IMR-90 (cell line): Measurements from ENCODE around the gene LCA5. TPM values are rescaled to one million over a fixed set of nuclear protein-coding genes. Genes with fewer than 3 reads are reported as not detected.

Source experiments
- ATAC-seq: fragments of 200-7000 bp; cut with Tn5 transposase; 2 replicates; pipeline ENCODE4 v1.9.1; 2020; ENCODE audit warnings: low read depth, mild to moderate bottlenecking, moderate library complexity
- BruUV-seq: library from RNA; stranded (reverse); fragments of 400-500 nt; replicated peaks from 2 replicates; lab custom pipeline; 2021; lab: Mats Ljungman, UMichigan
- CTCF ChIA-PET: fragments of 300-600 bp; formaldehyde crosslinking; extraction: SDS; loops from one replicate; lab custom pipeline; 2021; ENCODE audit warnings: antibody characterized with exemption; lab: Yijun Ruan, JAX
- POLR2A ChIA-PET: fragments of 300-600 bp; sonication (Branson Sonifier 250); formaldehyde crosslinking; loops from one replicate; lab custom pipeline; 2022; ENCODE audit warnings: antibody characterized with exemption; ENCODE audit not compliant: unreplicated experiment; lab: Charles Lee
- DNase-seq: peaks from one replicate; pipeline ENCODE4 v3.0.0; 2013
- H2AFZ ChIP-seq: replicated peaks from 2 replicates; pipeline ENCODE3; 2013; ENCODE audit warnings: low read length, mild to moderate bottlenecking; ENCODE audit not compliant: poor library complexity
- H2AK5ac ChIP-seq: 2 replicates; pipeline ENCODE4 v1.6.1; 2013; ENCODE audit warnings: low read depth, low read length, inconsistent platforms
- H2AK9ac ChIP-seq: replicated peaks from 2 replicates; pipeline ENCODE3; 2013; ENCODE audit warnings: mild to moderate bottlenecking, low read depth, low read length, moderate library complexity; ENCODE audit not compliant: poor library complexity
- H2BK120ac ChIP-seq: 2 replicates; pipeline ENCODE4 v1.6.1; 2013; ENCODE audit warnings: low read depth, low read length, inconsistent platforms
- H2BK15ac ChIP-seq: 3 replicates; pipeline ENCODE4 v1.6.1; 2013; ENCODE audit warnings: low read depth, low read length, inconsistent platforms
- H2BK20ac ChIP-seq: 2 replicates; pipeline ENCODE4 v1.6.1; 2013; ENCODE audit warnings: low read depth, mild to moderate bottlenecking, inconsistent platforms, low read length, moderate library complexity
- H2BK5ac ChIP-seq: 2 replicates; pipeline ENCODE4 v1.6.1; 2013; ENCODE audit warnings: mild to moderate bottlenecking, low read depth, low read length, inconsistent platforms; ENCODE audit not compliant: poor library complexity, severe bottlenecking
- H3K14ac ChIP-seq: replicated peaks from 2 replicates; pipeline ENCODE4 v1.6.1; 2013; ENCODE audit warnings: low read depth, low read length, inconsistent platforms
- H3K18ac ChIP-seq: 2 replicates; pipeline ENCODE4 v1.6.1; 2013; ENCODE audit warnings: low read depth, low read length, control low read depth
- H3K23ac ChIP-seq: 2 replicates; pipeline ENCODE4 v1.6.1; 2013; ENCODE audit warnings: low read depth, low read length, inconsistent platforms
- H3K27ac ChIP-seq: 2 replicates; pipeline ENCODE4 v1.5.1; 2013; ENCODE audit warnings: mild to moderate bottlenecking, control low read depth, low read length; ENCODE audit not compliant: insufficient read depth
- H3K27me3 ChIP-seq: 2 replicates; pipeline ENCODE4 v1.6.1; 2013; ENCODE audit warnings: low read length; ENCODE audit not compliant: control insufficient read depth, insufficient read depth
- H3K36me3 ChIP-seq: 2 replicates; pipeline ENCODE4 v1.6.1; 2013; ENCODE audit warnings: low read length, mixed read lengths; ENCODE audit not compliant: control insufficient read depth, insufficient read depth
- H3K4ac ChIP-seq: 2 replicates; pipeline ENCODE4 v1.6.1; 2013; ENCODE audit warnings: low read depth, low read length, inconsistent platforms
- H3K4me1 ChIP-seq: 2 replicates; pipeline ENCODE4 v1.6.1; 2013; ENCODE audit warnings: low read length, mixed read lengths; ENCODE audit not compliant: control insufficient read depth, insufficient read depth
- H3K4me2 ChIP-seq: 2 replicates; pipeline ENCODE4 v1.6.1; 2013; ENCODE audit warnings: low read depth, mild to moderate bottlenecking, control low read depth, low read length, moderate library complexity
- H3K4me3 ChIP-seq: 2 replicates; pipeline ENCODE4 v1.5.1; 2013; ENCODE audit warnings: low read depth, mild to moderate bottlenecking, control low read depth, low read length, moderate library complexity; ENCODE audit not compliant: insufficient read depth
- H3K56ac ChIP-seq: 2 replicates; pipeline ENCODE4 v1.6.1; 2013; ENCODE audit warnings: low read length, inconsistent platforms; ENCODE audit not compliant: insufficient read depth; ENCODE audit errors: extremely low read depth
- H3K79me1 ChIP-seq, 2 experiments: 2 replicates each; pipeline ENCODE4 v1.6.1; 2013; ENCODE audit warnings: low read length in 2 of 2, inconsistent platforms in 1 of 2, low read depth in 1 of 2
- H3K9ac ChIP-seq: 2 replicates; pipeline ENCODE4 v1.6.1; 2013; ENCODE audit warnings: low read depth, low read length, control low read depth
- H3K9me1 ChIP-seq: 2 replicates; pipeline ENCODE4 v1.6.1; 2013; ENCODE audit warnings: low read length, inconsistent platforms; ENCODE audit not compliant: insufficient read depth
- H3K9me3 ChIP-seq: 2 replicates; pipeline ENCODE4 v1.6.1; 2013; ENCODE audit warnings: low read length; ENCODE audit not compliant: control insufficient read depth, insufficient read depth
- H4K20me1 ChIP-seq: 2 replicates; pipeline ENCODE4 v1.6.1; 2013; ENCODE audit warnings: low read length, inconsistent platforms; ENCODE audit not compliant: insufficient read depth
- H4K5ac ChIP-seq: 2 replicates; pipeline ENCODE4 v1.6.1; 2013; ENCODE audit warnings: mild to moderate bottlenecking, low read depth, low read length, control low read depth
- H4K8ac ChIP-seq, 2 experiments: 2 replicates each; pipeline ENCODE4 v1.6.1; 2013; ENCODE audit warnings: low read depth in 2 of 2, low read length in 2 of 2, control low read depth in 1 of 2, inconsistent platforms in 1 of 2
- H4K91ac ChIP-seq: 2 replicates; pipeline ENCODE4 v1.6.1; 2013; ENCODE audit warnings: low read depth, low read length, inconsistent platforms; ENCODE audit not compliant: insufficient read depth
- BHLHE40 ChIP-seq: fragments of 150-350 bp; IDR thresholded peaks from 2 replicates; pipeline ENCODE4 v1.6.1; 2016; ENCODE audit warnings: mild to moderate bottlenecking, low read depth, low read length
- CEBPB ChIP-seq: IDR thresholded peaks from 2 replicates; pipeline ENCODE4 v1.6.1; 2012; ENCODE audit warnings: low read depth, low read length, improper control_type of control experiment
- CHD1 ChIP-seq: IDR thresholded peaks from 2 replicates; pipeline ENCODE4 v1.6.1; 2012; ENCODE audit warnings: low read depth, low read length, improper control_type of control experiment
- ELK1 ChIP-seq: fragments of 150-350 bp; IDR thresholded peaks from 2 replicates; pipeline ENCODE4 v1.6.1; 2016; ENCODE audit warnings: low read depth, mild to moderate bottlenecking, low read length, moderate library complexity, borderline replicate concordance
- MAFK ChIP-seq: IDR thresholded peaks from 2 replicates; pipeline ENCODE4 v1.6.1; 2012; ENCODE audit warnings: low read depth, low read length, improper control_type of control experiment
- MAZ ChIP-seq: IDR thresholded peaks from 2 replicates; pipeline ENCODE4 v1.6.1; 2012; ENCODE audit warnings: low read depth, mild to moderate bottlenecking, low read length, improper control_type of control experiment, moderate library complexity, borderline replicate concordance
- POLR2A ChIP-seq: IDR thresholded peaks from 2 replicates; pipeline ENCODE4 v1.6.1; 2012; ENCODE audit warnings: mild to moderate bottlenecking, low read depth, low read length
- RAD21 ChIP-seq: IDR thresholded peaks from 2 replicates; pipeline ENCODE4 v1.6.1; 2012; ENCODE audit warnings: low read length, improper control_type of control experiment
- RFX5 ChIP-seq: IDR thresholded peaks from 2 replicates; pipeline ENCODE4 v1.8.0; 2012; ENCODE audit warnings: low read depth, mild to moderate bottlenecking, low read length, moderate library complexity
- SMC3 ChIP-seq: fragments of 150-350 bp; IDR thresholded peaks from 2 replicates; pipeline ENCODE4 v1.6.1; 2016; ENCODE audit warnings: low read depth, mild to moderate bottlenecking, antibody characterized with exemption, low read length, moderate library complexity
- WGBS, 2 experiments: methylation state at CpG; one replicate each; pipeline versions ENCODE4 v1.1.5 to v1.1.7; 2013; ENCODE audit warnings: missing lambda C conversion rate in 2 of 2; ENCODE audit not compliant: insufficient read length in 1 of 2; ENCODE audit errors: extremely low coverage in 2 of 2; 5-methylcytosine and 5-hydroxymethylcytosine counted together
- dilution Hi-C: fragments of 300-500 bp; cut with HindIII; formaldehyde crosslinking; loops from one replicate; pipeline ENCODE4 v1.14.3; 2018; ENCODE audit warnings: low sequenced_read_pairs; ENCODE audit not compliant: unreplicated experiment
- in situ Hi-C: fragments of 300-500 bp; cut with MboI; formaldehyde crosslinking; loops from 3 replicates; pipeline ENCODE4 v1.14.3; 2019; ENCODE audit warnings: low sequenced_read_pairs, inconsistent platforms, mixed read lengths
- intact Hi-C: fragments of 100-400 bp; cut with micrococcal nuclease; formaldehyde crosslinking; loops from 2 replicates; pipeline ENCODE4 v1.10.0; 2022
- polyA plus RNA-seq, 3 experiments: library from polyadenylated mRNA; depleted of rRNA; stranded (reverse); fragments of >200 nt; gene quantifications; 2 replicates each; pipeline ENCODE4 v1.2.3, GENCODE V29; 2012; ENCODE audit warnings: low replicate concordance in 1 of 3
- total RNA-seq: library from RNA; depleted of rRNA; stranded (reverse); fragments of >200 nt; gene quantifications from 2 replicates; pipeline ENCODE4 v1.2.3, GENCODE V29; 2012

Gene LCA5
- total and polyA plus RNA-seq, 2 of the 4 experiments (the other 2 are of a cell fraction): 1.2 to 2.0 TPM

- in situ Hi-C loops (no loop called here), intact Hi-C loops (no loop called here), dilution Hi-C loops (no loop called here)
- no CpG with 5 or more reads among the region's 3 CpGs for WGBS, 2 experiments
- CTCF ChIA-PET: no interaction called here
- H2AK5ac ChIP-seq: no peak overlapping the region
- DNase-seq (no peak), ATAC-seq (no peak)
- no peak overlapping the region for H3K23ac ChIP-seq
- H4K91ac ChIP-seq: no peak overlapping the region
- H3K36me3 ChIP-seq: no peaks in the 10 kb centered on the region
- H3K4ac ChIP-seq: no peak overlapping the region
- H4K20me1 ChIP-seq: no peaks in the 10 kb centered on the region
- POLR2A ChIA-PET: no interaction called here
- no peak overlapping the region for H3K27ac ChIP-seq
- no peak overlapping the region for H2BK120ac ChIP-seq
- no peak overlapping the region for H3K4me3 ChIP-seq
- no peak overlapping the region for H4K8ac ChIP-seq
- no peak overlapping the region for H2BK5ac ChIP-seq
- TF ChIP-seq SMC3: no peak
- no peak for TF ChIP-seq CHD1
- no peak for TF ChIP-seq MAZ
- no peak for TF ChIP-seq RFX5
- TF ChIP-seq CEBPB: no peak
- no peak for TF ChIP-seq BHLHE40
- no peak for TF ChIP-seq RAD21
- no peak for TF ChIP-seq MAFK
- no peak for TF ChIP-seq ELK1
- TF ChIP-seq POLR2A: no peak
- no TSS peak for BruUV-seq
- H3K18ac ChIP-seq: no peak overlapping the region
- H3K27me3 ChIP-seq: no peaks in the 10 kb centered on the region
- H3K4me2 ChIP-seq: no peak overlapping the region
- H3K9me1 ChIP-seq: 0 out of 2 replicates have a peak, but pooled peaks cover 2% of the 10 kb centered on the region
- H3K14ac ChIP-seq: no peak overlapping the region
- no peak overlapping the region for H3K56ac ChIP-seq
- H2BK15ac ChIP-seq: no peak overlapping the region
- H3K79me1 ChIP-seq: peaks cover under 1 to 3% of the 10 kb centered on the region in 2 experiments; a peak in 2 of 4 replicates
- no peak overlapping the region for H4K5ac ChIP-seq
- no peak overlapping the region for H3K9ac ChIP-seq
- H3K4me1 ChIP-seq: peaks cover 2% of the 10 kb centered on the region; the same call in 1 of the 2 replicates
- H3K9me3 ChIP-seq: no peaks in the 10 kb centered on the region
- no peak overlapping the region for H2AK9ac ChIP-seq
- no peak overlapping the region for H2AFZ ChIP-seq
- no peak overlapping the region for H2BK20ac ChIP-seq
These were observed 14.6 kb downstream of the LCA5 start for GRCh38 chr6:79522609-79523008.
